ENCODE measurements around the gene FNDC11.

Gene FNDC11

DNA sequence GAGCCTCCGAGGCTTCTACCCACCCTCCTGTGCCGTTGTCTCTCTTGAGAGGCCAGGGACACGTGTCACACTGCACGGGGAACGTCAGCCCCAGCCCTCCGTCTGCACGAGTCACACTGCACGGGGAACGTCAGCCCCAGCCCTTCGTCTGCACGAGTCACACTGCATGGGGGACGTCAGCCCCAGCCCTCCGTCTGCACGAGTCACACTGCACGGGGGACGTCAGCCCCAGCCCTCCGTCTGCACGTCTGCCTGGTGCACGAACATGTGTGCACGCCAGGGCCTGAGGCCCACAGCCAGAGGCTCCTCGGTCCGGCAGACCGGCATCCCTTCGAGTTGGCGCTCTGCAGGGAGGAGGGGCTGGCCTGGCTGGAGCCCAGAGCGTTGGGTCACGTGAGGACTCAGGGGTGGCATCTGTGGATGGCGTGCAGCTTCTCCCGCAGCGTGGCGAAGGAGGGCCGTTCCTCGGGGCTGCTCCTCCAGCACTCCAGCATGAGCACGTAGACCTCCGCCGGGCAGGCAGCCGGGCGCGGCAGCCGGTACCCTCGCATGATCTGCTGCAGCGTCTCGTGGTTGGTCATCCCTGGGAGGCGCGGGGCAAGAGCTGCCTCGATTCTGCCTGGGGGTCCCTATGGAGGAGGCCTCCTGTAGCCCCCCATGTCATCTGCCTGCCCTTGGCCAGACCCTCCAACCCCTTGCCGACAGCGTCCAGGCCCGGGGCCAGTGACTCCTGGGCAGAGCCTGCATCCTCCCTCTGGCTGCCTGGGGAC, 13.4 kb upstream of the FNDC11 start:
- DNase-seq, result no peak

DNA sequence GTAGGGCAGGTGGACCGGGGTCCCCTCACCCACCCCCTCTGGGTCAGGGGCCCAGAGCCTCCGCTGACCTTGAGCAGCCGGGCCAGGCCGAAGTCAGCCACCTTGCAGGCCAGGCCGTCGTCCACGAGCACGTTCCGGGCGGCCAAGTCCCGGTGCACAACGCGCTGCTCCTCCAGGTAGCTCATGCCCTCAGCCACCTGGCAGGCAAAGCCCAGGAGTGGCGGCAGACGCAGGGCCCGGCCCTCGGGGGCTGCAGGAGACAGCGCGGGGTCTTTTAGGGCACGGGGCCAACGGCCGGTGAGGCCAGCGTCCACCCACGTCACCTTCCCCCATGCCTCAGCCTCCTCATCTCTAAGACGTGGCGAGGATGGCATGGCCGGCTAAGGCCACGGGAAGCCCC, 12.6 kb upstream of the FNDC11 start:
- no peak for DNase-seq

DNA sequence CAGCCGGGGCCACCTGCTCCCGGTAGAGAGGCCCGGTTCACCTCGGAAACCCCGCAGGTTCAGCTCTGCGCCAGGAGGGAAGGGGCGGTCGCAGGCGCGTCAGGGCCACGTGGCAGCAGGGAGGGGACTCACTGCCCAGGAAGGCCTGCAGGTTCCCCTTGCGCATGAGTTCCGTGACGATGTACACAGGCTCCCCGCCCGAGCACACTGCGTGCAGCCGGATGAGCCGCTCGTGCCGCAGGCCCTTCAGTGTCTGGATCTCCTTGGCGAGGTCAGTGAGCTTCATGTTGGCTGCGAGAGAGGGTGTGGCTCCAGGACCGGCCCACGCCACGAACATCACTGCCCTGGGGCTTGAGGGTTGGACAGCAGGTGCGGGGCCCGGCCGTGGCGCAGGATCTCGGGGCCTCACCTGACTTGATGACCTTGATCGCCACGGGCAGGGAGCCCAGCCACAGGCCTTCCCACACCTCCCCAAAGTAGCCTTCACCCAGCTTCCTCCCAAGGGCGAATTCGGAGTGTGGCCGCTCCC, 11.9 kb upstream of the FNDC11 start:
- DNase-seq, result no peak

DNA sequence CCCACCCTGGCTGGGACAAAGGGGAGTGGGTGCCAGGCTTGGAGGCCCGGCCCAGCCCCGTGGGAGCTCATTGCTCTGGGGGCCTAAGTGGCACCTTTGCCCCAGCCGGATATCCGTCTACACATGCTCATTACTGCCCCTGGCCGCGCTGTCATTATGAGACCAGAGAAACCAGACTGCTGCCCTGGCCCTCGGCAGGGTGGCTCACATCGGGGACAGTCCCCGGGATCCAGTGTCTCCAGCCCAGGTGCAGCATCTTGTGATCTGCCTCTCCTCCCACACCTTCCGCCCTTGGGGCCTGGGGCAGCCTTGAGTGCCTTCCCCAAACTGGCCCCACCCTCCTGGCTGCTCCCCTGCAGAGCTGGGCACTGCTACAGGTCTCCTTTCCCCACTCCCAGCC, 11.3 kb upstream of the FNDC11 start:
- no peak for DNase-seq

DNA sequence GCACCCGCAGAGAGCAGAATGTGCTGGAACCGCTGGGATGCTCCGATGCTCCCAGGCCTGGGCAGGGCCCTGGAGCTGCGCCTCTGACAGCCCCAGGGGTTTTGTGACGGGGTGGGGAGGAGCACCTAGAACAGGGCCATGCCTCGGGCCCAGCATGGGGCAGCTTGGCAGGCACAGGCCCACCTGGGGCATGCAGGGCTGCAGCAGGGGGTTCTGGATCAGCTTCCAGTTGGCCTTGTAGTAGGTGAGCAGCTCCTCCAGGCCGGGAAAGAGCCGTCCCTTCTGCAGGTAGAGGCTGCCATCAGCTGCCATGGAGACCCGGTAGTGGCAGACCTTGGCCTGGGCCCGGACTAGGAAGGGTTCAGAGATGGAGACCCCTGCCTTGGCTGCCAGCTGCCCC, 10.8 kb upstream of the FNDC11 start:
- DNase-seq, result no peak

DNA sequence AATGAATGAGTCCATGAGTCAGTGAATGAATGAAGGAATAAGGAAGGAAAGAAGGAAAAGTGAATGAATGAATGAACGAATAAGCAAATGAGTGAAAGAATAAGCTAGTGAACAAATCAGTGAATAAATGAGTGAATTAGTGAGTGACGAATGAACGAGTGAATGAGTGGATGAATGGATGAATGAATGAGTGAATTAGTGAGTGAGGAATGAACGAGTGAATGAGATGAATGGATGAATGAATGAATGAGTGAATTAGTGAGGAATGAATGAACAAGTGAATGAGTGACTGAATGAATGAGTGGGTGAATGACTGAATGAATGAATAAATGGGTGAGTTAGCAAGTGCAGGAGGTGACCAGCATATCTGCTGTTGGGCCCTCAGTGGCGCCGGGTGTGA, 10.2 kb upstream of the FNDC11 start:
- DNase-seq, result no peak

DNA sequence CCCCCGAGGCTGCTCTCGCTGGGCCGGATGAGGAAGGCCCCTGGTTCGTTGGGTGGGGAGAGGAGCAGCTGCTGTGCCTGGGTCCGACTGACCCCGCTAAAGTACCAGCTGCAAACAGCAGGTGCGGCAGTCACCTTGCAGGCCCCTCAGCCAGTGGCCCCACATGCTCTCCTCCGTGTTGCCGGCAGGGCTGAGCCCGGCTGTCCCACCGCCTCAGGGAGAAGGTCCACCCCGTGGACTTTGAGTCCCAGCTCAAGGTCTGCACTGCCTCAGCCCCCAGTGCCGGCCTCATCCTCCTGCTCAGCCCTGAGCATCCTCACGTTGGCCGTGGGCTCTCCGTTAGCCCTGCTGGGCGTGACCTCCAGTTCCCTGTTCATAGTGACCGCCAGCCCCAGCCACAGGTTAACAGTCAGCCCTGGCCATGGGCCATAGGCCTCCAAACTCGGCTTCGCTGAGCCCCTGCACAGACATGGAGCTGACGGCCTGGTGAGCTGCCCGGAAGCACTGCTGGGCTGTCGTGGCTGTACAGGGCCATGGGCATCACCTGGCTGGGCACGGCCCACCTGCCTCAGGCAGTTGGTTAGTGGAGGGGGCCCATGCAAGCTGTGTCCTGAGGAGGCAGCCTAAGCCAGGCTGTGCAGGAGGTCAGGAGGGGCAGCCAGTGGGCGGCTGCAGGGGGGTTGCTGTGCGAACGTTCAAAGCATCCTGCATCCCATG, 9.6 kb upstream of the FNDC11 start:
- DNase-seq, result no peak

DNA sequence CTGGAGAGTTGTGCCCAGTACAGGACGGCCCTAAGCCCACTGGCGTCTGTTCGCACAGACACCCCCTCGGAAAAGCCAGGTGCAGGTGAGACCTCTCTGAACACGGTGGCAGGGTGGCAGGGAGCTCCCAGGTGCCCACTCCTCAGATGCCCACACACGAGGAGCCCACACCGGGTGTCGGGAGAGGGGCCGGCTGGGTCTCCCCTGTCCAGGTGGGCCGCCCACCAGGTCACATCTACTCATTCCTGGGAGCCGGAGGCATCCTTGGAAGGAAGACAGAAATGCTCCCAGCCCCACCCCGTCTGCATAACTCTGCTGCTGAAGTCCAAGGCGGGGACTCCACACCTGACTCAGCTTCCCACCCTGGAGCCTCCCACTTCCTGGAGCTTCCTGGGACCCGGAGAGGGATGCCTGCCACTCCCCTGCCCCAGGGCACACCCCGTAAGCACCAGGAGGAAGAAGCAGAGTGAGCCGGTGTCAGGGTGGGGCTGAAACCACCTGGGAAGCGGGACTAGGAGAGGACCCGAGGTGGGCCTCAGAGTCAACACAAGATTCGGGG, 8.9 kb upstream of the FNDC11 start:
- DNase-seq, result no peak

DNA sequence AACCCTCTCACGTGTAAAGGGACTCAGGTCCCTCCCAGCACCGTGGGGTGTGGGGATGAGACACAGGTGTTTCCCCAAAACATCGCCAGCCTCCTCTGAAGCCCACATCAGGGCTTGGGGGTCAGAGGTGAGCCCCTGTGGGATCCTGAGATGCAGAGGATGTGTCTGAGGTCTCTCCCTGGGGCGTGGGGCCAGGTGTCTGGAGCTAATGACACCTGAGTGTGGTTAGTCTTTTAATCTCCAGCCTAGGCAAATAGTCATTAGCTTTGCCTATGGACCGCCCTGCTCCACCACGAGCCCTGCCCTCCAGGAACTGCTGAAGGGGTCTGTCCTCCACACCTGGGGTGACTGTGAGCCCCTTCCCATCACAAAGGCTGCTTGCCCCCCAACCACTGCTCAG, 8.1 kb upstream of the FNDC11 start:
- no peak for DNase-seq

DNA sequence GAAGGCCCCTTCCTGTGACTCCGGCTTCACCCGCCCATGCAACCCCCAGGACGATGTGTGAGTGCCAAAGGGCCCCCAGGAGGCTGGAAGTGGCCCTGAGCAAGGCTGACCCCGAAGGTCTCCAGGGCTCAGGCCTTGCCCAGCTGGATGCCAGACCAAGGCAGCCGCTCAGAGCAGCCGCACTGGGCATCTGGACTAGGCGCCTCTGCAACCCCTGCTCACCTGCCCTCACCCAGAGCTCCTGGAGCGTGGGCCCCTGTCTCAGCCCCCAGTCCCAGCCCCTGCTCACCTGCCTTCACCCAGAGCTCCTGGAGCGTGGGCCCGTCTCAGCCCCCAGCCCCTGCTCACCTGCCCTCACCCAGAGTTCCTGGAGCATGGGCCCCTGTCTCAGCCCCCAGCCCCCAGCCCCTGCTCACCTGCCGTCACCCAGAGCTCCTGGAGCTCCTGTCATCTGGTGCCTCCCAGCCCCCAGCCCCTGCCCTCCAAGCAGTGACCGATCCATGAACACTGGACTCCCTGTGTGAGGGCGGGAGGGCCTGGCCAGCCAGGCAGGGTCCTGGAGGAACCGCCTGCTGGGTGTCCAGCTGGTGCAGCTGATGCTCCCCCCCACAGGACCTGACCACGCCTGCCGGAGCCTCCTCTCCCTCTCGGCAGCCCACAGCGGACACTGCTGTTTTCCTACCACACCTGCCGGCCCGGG, 7.6 kb upstream of the FNDC11 start:
- DNase-seq, result no peak

DNA sequence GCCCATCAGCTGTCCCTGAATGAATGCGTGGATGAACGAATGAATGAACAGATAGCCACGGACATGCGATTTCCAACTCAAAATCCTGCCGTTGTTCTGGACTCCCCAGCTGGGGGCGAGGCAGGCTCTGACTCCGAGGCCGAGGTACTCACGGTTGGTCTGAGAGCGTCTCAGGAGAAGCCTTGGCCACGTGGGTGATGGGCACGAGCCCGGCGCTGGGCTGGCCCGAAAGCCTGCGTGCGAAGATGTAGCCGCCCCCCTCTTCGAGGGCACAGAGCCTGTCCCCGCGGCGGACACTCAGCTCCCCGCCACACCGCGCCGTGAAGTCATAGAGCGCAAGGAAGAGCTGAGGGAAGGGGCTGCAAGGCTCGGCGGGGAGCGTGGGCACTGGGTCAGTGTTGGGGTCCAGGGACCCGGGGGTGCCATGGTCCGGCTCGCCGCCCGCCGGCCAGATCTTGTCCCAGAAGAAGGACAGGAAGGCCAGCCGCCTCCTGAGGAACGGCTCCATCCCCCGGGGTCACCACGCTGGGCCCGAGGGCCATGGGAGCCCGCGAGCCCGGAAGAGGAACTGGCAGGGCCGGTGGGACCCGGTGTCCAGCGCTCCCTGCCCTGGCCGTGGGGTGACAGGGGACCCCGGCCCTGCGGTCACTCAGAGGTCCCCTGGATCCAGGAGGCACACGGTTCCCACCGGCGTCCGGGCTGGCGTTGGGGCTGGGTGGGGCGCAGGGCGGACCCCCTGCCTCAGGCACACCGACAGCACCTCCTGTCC, 6.8 kb upstream of the FNDC11 start:
- DNase-seq, result no peak

DNA sequence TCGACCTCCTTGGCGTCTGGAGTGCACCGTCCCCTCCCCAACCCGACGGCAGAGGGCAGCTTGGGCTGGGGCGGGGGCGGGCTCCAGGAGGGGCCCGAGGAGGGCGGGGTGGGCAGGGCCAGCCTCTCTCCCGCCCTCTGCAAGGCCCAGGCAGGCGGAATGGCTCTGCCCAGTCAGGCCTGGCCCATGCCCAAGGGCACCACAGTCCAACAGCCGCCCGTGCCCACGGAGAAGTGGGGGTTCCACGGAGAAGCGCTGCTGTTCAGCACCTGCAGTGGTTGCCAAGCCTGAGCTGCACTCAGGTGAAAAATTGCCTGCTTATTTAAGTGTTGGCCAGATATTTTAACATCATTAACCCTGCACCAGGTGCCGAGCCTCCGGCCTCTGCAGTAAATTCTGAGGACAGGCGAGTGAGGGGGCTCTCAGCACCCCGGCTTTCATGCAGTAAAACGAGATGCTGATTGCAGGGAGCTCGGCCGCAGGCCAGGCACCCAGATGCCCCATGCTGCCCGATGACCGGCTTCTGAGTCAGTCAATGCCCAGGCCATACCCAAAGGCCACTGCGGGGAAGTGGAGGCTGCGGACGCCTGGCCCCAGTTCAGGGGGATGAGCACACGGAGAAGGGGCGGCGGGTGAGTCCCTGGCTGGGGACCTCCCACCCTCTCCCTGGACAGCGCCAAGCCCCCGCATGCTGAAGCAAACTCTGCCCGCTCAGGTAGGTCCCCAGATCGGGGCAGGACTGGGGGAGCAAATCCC, 6.1 kb upstream of the FNDC11 start, which contains the start of gene SRMS:
Gene SRMS, minus strand, starts transcription at position 25 of the 756 bp plus-strand sequence. CDS start 286 bp downstream, outside the sequence.
- no peak for DNase-seq

DNA sequence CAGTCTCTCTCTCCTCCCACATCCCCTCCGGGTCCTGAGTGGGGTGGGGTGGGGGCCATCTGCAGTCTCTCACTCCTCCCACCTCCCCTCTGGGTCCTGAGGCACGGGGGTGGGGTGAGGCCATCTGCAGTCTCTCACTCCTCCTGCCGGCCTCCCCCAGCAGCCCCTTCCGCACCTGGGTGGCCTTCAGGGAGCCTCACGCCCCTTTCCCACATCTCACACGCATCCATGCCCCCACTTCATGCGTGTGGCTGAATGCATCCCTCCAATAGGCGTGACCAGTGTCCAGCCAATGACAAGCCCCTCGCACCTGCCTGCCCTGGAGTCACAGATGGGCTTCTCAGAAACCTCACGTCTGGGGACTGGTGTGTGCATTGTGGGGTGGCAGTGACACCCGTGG, 5.4 kb upstream of the FNDC11 start:
- DNase-seq, result no peak

DNA sequence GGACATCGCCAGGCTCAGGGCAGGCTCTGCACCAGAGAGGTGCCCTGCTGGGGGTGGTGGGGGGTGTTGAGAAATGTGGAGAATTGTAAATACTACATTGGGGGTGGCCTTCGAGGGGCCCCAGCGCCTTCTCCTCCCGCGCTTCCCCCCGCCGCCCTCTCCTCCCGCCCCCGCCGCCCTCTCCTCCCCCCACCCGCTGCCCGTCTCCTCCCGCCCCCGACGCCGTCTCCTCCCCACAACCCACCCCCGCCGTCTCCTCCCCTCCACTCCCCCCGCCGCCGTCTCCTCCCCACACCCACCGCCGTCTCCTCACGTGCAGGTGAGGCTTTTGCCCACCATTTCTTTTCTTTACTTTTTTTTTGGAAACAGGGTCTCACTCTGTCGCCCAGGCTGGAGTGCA, 4.9 kb upstream of the FNDC11 start:
- no peak for DNase-seq

DNA sequence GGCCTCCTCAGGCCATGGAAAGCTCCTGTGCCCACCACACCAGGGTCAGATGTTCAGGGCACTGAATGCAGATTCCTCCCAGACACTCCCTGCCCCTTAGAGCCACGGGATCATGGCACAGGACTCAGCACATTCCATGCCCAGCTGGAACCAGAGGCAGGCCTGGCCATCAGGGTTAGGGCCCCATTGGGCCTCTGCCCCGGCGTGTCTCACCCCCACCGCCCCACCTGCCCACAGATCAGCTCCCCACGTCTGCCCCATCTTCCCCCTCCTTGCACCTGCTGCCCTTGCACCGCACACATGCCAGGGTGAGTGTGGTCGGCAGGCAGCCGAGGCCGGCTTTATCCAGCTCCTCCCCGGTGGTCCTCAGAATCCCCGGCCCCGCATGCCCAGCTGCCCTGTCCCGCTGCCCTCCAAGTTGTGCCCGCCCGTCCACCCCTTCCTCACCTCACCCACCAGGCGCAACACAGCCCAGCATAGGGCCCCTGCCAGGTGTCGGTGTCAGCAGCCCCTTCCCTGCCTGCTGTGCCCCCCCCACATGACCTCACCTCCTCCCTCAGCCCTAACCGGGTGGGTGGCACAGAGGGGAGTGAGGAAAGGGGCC, 4.2 kb upstream of the FNDC11 start:
- DNase-seq, result no peak

DNA sequence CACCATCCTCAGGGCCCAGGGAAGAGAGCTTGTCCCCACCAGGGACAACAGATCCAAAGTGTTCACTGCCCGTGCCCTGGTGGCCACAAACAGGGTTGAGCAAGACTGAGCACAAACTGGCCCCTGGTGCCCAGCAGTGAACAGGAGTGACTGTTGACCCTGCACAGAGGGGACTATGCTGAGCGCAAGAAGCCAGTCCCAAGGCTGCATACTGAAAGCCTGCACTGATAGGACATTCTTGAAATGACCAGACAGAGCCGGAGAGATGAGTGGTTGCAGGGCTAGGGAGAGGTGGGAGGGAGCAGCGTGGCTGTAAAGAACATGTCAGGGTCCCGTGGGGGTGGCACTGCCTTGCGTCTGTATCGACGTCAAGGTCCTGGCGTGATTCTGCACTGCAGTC, 2.9 kb upstream of the FNDC11 start:
- no peak for DNase-seq

DNA sequence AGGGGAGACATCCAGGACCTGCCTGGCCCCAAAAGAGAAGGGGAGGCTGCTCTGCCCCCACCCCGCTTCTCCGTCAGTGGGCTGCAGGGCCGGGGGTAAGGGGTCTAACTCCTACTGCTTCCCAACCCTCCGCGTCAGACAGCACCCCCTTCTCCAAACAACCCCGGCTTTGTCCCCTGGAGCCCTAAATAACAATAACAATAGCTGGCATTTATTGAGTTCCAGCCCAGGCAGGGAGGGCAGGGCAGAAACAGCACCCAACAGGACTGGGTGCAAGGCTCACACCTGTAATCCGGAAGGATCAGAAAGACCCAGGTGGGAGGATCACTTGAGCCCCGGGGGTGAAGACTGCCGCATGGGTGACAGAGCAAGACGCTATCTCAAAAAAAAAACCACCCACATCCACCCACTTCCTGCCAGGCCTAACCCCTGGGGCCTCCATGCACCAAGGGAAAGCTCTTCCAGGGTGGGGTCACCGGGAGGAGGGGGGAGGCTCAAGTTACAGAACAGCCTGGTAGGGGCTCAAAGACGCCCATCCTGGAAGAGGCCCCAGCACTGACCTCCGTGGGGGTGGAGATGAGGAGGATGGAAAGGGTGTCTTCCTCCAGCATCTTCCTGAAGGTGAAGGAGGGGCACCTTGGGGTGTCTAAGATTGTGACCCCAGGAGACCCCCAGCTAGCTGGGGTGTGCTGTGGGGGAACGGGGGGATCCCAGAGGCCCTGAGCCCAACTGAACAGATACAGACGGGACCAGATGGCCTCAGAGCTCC, 1.3 kb upstream of the FNDC11 start:
- DNase-seq, result peak; percentile 55

DNA sequence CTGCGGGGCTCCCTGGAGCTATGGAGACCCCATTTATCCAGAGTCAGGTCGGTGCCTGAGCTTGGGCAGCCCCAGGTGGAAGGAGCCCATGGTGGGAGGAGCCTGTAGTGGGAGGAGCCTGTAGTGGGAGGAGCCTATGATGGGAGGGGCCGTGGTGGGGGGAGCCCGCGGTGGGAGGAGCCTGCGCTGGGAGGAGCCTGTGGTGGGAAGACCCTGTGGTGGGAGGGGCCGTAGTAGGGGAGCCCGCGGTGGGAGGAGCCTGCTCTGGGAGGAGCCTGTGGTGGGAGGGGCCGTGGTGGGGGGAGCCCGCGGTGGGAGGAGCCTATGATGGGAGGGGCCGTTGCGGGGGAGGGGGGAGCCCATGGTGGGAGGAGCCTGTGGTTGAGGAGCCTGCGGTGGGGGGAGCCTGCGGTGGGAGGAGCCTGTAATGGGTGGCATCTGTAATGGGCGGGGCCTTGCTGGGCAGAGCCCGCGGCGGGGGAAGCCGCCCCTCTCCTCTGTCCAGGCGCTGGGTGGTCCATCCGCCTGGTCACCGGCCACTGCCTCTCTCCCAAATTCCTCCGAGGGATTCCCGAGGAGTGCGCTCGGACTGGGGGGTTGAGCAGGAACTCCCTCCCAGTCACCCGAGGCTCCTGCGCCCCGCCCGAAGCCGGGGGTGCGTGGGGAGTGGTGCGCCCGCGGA, 567 bp upstream of the FNDC11 start:
- DNase-seq, result peak; percentile 78

DNA sequence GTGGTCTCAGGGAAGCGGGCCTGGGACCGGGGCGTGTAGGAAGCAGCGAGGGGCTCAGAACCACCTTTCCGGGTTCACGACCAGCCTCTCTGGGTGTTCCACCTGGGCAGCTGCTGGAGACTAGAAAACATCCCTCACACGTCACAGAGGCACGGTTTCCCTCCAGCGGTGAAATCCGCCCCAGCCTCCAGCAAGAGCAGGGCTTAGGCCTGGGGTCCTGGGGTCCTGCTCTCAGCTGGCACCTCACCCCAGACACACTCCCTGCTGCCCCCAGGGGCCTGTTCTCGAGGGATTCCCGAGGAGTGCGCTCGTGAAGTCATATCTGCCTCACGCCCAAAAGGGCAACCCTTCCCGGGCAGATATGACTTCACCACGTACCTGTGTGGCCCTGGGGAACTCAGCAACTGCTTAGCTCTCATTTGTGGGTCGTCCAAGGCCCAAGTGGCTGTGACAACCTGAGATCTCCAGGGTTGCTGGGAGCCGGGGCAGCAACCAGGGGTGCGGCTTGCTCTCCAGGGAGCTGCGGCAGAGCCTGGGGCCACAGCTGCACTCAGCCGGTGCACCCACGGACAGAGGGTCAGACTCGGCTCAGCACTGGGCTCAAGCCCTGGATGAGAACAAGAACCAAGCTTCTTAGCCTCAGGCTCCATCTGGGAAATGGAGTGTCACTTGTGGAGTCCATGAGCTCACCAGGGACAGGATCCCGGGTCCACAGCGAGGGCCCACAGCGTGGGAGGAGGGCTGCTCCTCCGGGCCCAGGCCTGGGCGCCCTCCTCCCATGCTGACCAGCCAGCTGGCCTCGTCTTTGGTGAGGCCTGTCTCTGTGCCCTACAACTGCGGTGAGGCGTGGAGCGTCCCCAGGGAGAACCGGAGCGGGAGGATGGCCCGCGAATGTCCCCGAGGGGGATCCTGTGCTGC, 661 bp downstream of the FNDC11 start:
- DNase-seq, result no peak

Measured in activated effector memory CD4-positive, alpha-beta T cell treated with Interleukin-2 at 50 U/mL for 16 hours (primary cell).